ENCODE data around the gene NRG2. TPM values are rescaled to one million over a fixed set of nuclear protein-coding genes. Genes with fewer than 3 reads are reported as not detected.

The NRG2 gene
- total RNA-seq, 2 experiments from 2014 or later = 0.08 to 0.17 TPM

GRCh38 chr5:140023611-140024191 lies 19.4 kb downstream of the NRG2 start:
- DNase-seq = no peak
- no peaks in the 10 kb centered on the region for H3K9me3 Mint-ChIP-seq
- Histone ChIP-seq H3K4me1 (ENCODE audit: insufficient read depth, low read length) (no peaks in the 10 kb centered on the region), H3K9me3 (ENCODE audit: control insufficient read depth in 1 of 2, insufficient read depth in 1 of 2, low read length in 2 of 2) (no peaks in the 10 kb centered on the region), H3K36me3 (ENCODE audit: insufficient read depth, low read length) (no peaks in the 10 kb centered on the region), H3K27ac (ENCODE audit: low read depth in 1 of 2, low read length in 2 of 2) (no peak overlapping the region), H3K27me3 (ENCODE audit: control insufficient read depth in 1 of 2, insufficient read depth in 2 of 2, low read length in 2 of 2) (peaks cover 14 to 22% of the 10 kb centered on the region in 2 experiments), H3K4me3 (ENCODE audit: low read length) (no peak overlapping the region)
- no peaks in the 10 kb centered on the region for H3K36me3 Mint-ChIP-seq (ENCODE audit: low read depth)
- ChIA-PET POLR2A (no interaction called here), CTCF (no interaction called here)
- H3K4me3 Mint-ChIP-seq = no peak overlapping the region
- H3K27ac Mint-ChIP-seq = no peak overlapping the region
- intact Hi-C loops (cut with DNase I, micrococcal nuclease) = no loop called here
- TF ChIP-seq CTCF (IDR thresholded peaks at IDR 0.05) = no peak
- ATAC-seq (ENCODE audit: poor library complexity) = no peak
- H3K27me3 Mint-ChIP-seq = peaks cover 33% of the 10 kb centered on the region
- H3K4me1 Mint-ChIP-seq (ENCODE audit: low read depth) = no peaks in the 10 kb centered on the region

- H3K36me3 Mint-ChIP-seq (ENCODE audit: low read depth) = no peaks in the 10 kb centered on the region
- ATAC-seq (ENCODE audit: poor library complexity) (no peak), DNase-seq (no peak)
- H3K4me1 Mint-ChIP-seq (ENCODE audit: low read depth) = no peaks in the 10 kb centered on the region
- H3K27ac Mint-ChIP-seq = no peak overlapping the region
- Histone ChIP-seq H3K27me3 (ENCODE audit: control insufficient read depth in 1 of 2, insufficient read depth in 2 of 2, low read length in 2 of 2) (peaks cover 16 to 25% of the 10 kb centered on the region in 2 experiments), H3K4me1 (ENCODE audit: insufficient read depth, low read length) (no peaks in the 10 kb centered on the region), H3K27ac (ENCODE audit: low read depth in 1 of 2, low read length in 2 of 2) (no peak overlapping the region), H3K36me3 (ENCODE audit: insufficient read depth, low read length) (no peaks in the 10 kb centered on the region), H3K9me3 (ENCODE audit: control insufficient read depth in 1 of 2, insufficient read depth in 1 of 2, low read length in 2 of 2) (no peaks in the 10 kb centered on the region), H3K4me3 (ENCODE audit: low read length) (no peak overlapping the region)
- intact Hi-C loops (cut with DNase I, micrococcal nuclease) = no loop called here
- ChIA-PET POLR2A (no interaction called here), CTCF (interaction anchor here (0.7 kb wide), 1 partner anchor 52 kb away, joined by 3 read pairs; no protein-coding TSS in a partner anchor)
- H3K4me3 Mint-ChIP-seq = no peak overlapping the region
- no peak for TF ChIP-seq CTCF (IDR thresholded peaks at IDR 0.05)
- peaks cover 13% of the 10 kb centered on the region for H3K27me3 Mint-ChIP-seq
- H3K9me3 Mint-ChIP-seq = no peaks in the 10 kb centered on the region
These were observed 22.4 kb downstream of the NRG2 start for GRCh38 chr5:140020601-140021177.

- H3K27me3 Mint-ChIP-seq = no peaks in the 10 kb centered on the region
- DNase-seq (no peak), ATAC-seq (ENCODE audit: poor library complexity) (no peak)
- no peaks in the 10 kb centered on the region for H3K36me3 ChIP-seq (ENCODE audit: insufficient read depth, low read length)
- H3K27ac ChIP-seq (ENCODE audit: low read depth in 1 of 2, low read length in 2 of 2) = no peak overlapping the region
- intact Hi-C loops (cut with DNase I, micrococcal nuclease) = no loop called here
- CTCF ChIA-PET = no interaction called here
- H3K27me3 ChIP-seq (ENCODE audit: control insufficient read depth in 1 of 2, insufficient read depth in 2 of 2, low read length in 2 of 2) = peaks cover 7 to 25% of the 10 kb centered on the region in 2 experiments
- no peaks in the 10 kb centered on the region for H3K4me1 Mint-ChIP-seq (ENCODE audit: low read depth)
- no peak for TF ChIP-seq CTCF (IDR thresholded peaks at IDR 0.05)
- no peaks in the 10 kb centered on the region for H3K9me3 ChIP-seq (ENCODE audit: control insufficient read depth in 1 of 2, insufficient read depth in 1 of 2, low read length in 2 of 2)
- no peaks in the 10 kb centered on the region for H3K4me1 ChIP-seq (ENCODE audit: insufficient read depth, low read length)
- H3K9me3 Mint-ChIP-seq = no peaks in the 10 kb centered on the region
- no peaks in the 10 kb centered on the region for H3K36me3 Mint-ChIP-seq (ENCODE audit: low read depth)
- POLR2A ChIA-PET = no interaction called here
- H3K4me3 ChIP-seq (ENCODE audit: low read length) = no peak overlapping the region
- H3K4me3 Mint-ChIP-seq = no peak overlapping the region
- no peak overlapping the region for H3K27ac Mint-ChIP-seq
These were observed 24.0 kb downstream of the NRG2 start for GRCh38 chr5:140018920-140019644.
